Measurements from ENCODE around the gene RPS2.

The RPS2 gene

DNA sequence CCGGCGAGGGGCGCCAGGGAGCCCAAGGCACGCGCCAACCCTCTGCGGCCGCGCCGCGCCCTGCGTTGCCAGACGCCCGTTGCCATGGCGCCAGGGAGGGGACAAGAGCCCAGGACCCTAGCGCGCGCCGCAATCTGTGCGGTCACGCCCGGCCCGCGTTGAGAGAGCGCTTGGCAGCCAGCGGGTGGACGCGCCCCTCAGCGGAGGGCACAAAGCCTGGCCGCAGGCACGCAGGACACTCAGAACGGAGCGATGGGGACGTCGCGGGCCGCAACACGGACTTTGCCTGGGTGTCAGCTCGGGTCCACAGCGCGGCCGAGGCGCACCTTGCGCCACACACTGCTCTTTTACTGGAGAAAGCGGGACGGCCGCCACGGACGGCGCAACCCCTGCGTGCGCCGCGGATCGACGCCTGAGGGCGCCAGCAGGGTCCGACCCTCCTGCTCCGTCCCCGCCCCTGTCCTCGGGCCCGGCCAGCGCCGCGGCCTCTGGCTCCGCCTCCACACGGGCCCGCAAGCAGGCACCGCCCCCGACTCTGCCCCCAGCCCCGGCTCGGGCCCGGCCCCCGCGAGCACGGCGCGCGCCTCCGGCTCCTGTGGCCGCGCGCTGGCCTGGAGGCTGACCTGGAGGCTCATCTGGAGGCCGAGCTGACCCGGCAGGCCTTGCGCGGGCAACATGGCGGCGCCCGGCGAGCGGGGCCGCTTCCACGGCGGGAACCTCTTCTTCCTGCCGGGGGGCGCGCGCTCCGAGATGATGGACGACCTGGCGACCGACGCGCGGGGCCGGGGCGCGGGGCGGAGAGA lies 19.1 kb upstream of the RPS2 start, which contains the start of gene GFER (continued):
- TF ChIP-seq ZNF501 (tag by site-specific recombination; IDR thresholded peaks at IDR 0.05) (peak; percentile 90; the same call in 1 of the 2 replicates), BCL11B (tag by site-specific recombination; IDR thresholded peaks at IDR 0.05; ENCODE audit: low read depth) (peak; percentile 22; the same call in 1 of the 2 replicates), ZFHX2 (tag by site-specific recombination; conservative IDR thresholded peaks at IDR 0.05) (no peak), YY2 (tag by site-specific recombination; IDR thresholded peaks at IDR 0.05) (peak; percentile 68)
- TF ChIP-seq, protein P1, sequence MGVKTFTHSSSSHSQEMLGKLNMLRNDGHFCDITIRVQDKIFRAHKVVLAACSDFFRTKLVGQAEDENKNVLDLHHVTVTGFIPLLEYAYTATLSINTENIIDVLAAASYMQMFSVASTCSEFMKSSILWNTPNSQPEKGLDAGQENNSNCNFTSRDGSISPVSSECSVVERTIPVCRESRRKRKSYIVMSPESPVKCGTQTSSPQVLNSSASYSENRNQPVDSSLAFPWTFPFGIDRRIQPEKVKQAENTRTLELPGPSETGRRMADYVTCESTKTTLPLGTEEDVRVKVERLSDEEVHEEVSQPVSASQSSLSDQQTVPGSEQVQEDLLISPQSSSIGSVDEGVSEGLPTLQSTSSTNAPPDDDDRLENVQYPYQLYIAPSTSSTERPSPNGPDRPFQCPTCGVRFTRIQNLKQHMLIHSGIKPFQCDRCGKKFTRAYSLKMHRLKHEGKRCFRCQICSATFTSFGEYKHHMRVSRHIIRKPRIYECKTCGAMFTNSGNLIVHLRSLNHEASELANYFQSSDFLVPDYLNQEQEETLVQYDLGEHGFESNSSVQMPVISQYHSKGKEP (tag by site-specific recombination; IDR thresholded peaks at IDR 0.05): peak; percentile 69

DNA sequence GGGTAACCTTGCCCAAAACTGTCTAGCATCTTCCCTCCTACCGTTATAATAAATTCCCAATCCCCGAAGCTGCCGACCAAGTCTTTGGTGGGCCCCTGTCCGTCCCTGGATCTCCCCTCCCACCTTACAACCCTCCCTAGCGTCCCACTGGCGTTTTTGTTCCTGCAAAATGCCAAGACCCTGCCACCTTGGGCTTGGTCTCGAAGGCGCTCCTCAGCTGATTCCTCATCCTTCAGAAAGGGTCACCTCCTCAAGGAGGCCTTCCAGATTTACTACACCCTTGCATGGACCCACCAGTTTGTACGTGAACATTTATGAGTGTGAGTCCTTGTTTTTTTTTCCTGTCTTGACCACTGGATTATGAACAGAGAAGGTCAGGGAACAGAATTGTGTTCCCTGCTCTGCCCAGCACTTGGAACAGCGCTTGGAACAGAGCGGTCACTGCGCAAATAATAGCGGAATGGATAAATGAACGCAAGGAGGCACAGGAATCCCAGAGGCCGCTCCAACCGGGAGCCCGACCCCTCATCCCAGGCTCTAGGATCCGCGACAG lies 18.4 kb upstream of the RPS2 start:
- no peaks in the 10 kb centered on the region for H3K9me3 ChIP-seq (ENCODE audit: control insufficient read depth, insufficient read depth, low read depth, low read length)
- peaks cover 0 to 39% of the 10 kb centered on the region in 2 experiments; a peak in 1 of 3 replicates for H3K36me3 ChIP-seq (ENCODE audit: control insufficient read depth in 2 of 2, insufficient read depth in 1 of 2, low read length in 2 of 2)
- no peak for TF ChIP-seq ZIC2 (tag by site-specific recombination; IDR thresholded peaks at IDR 0.05)
- TF ChIP-seq, protein P2, sequence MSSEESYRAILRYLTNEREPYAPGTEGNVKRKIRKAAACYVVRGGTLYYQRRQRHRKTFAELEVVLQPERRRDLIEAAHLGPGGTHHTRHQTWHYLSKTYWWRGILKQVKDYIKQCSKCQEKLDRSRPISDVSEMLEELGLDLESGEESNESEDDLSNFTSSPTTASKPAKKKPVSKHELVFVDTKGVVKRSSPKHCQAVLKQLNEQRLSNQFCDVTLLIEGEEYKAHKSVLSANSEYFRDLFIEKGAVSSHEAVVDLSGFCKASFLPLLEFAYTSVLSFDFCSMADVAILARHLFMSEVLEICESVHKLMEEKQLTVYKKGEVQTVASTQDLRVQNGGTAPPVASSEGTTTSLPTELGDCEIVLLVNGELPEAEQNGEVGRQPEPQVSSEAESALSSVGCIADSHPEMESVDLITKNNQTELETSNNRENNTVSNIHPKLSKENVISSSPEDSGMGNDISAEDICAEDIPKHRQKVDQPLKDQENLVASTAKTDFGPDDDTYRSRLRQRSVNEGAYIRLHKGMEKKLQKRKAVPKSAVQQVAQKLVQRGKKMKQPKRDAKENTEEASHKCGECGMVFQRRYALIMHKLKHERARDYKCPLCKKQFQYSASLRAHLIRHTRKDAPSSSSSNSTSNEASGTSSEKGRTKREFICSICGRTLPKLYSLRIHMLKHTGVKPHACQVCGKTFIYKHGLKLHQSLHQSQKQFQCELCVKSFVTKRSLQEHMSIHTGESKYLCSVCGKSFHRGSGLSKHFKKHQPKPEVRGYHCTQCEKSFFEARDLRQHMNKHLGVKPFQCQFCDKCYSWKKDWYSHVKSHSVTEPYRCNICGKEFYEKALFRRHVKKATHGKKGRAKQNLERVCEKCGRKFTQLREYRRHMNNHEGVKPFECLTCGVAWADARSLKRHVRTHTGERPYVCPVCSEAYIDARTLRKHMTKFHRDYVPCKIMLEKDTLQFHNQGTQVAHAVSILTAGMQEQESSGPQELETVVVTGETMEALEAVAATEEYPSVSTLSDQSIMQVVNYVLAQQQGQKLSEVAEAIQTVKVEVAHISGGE (tag by site-specific recombination; conservative IDR thresholded peaks at IDR 0.05; ENCODE audit: low read depth): no peak
- TF ChIP-seq TRIM28 (IDR thresholded peaks at IDR 0.05; ENCODE audit: borderline replicate concordance, low read length): peak; percentile 79; the same call in 1 of the 2 replicates
- peak; percentile 53; the same call in 1 of the 2 replicates for TF ChIP-seq ZNF341 (tag by site-specific recombination; IDR thresholded peaks at IDR 0.05; ENCODE audit: low read depth)
- no peak for TF ChIP-seq ZNF133 (tag by site-specific recombination; IDR thresholded peaks at IDR 0.05)
- no peak for TF ChIP-seq ZNF785 (tag by site-specific recombination; IDR thresholded peaks at IDR 0.05)
- no peak for TF ChIP-seq ZNF501 (tag by site-specific recombination; IDR thresholded peaks at IDR 0.05)
- peak; percentile 88; the same call in 1 of the 2 replicates for TF ChIP-seq ZNF610 (tag by site-specific recombination; IDR thresholded peaks at IDR 0.05; ENCODE audit: borderline replicate concordance)
- TF ChIP-seq, protein P3, sequence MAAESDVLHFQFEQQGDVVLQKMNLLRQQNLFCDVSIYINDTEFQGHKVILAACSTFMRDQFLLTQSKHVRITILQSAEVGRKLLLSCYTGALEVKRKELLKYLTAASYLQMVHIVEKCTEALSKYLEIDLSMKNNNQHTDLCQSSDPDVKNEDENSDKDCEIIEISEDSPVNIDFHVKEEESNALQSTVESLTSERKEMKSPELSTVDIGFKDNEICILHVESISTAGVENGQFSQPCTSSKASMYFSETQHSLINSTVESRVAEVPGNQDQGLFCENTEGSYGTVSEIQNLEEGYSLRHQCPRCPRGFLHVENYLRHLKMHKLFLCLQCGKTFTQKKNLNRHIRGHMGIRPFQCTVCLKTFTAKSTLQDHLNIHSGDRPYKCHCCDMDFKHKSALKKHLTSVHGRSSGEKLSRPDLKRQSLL (tag by site-specific recombination; IDR thresholded peaks at IDR 0.05): peak; percentile 98
- TF ChIP-seq, protein P4, sequence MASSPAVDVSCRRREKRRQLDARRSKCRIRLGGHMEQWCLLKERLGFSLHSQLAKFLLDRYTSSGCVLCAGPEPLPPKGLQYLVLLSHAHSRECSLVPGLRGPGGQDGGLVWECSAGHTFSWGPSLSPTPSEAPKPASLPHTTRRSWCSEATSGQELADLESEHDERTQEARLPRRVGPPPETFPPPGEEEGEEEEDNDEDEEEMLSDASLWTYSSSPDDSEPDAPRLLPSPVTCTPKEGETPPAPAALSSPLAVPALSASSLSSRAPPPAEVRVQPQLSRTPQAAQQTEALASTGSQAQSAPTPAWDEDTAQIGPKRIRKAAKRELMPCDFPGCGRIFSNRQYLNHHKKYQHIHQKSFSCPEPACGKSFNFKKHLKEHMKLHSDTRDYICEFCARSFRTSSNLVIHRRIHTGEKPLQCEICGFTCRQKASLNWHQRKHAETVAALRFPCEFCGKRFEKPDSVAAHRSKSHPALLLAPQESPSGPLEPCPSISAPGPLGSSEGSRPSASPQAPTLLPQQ (tag by site-specific recombination; IDR thresholded peaks at IDR 0.05): peak; percentile 8; the same call in 1 of the 2 replicates
- peak; percentile 90; the same call in 1 of the 2 replicates for TF ChIP-seq IKZF3 (tag by site-specific recombination; IDR thresholded peaks at IDR 0.05)
- peak; percentile 62; the same call in 1 of the 2 replicates for TF ChIP-seq ZFP69B (tag by site-specific recombination; IDR thresholded peaks at IDR 0.05)
- TF ChIP-seq ZNF768 (tag by site-specific recombination; IDR thresholded peaks at IDR 0.05): peak; percentile 85; the same call in 1 of the 2 replicates
- peaks cover 7% of the 10 kb centered on the region; the same call in 1 of the 2 replicates for H3K4me1 ChIP-seq (ENCODE audit: control insufficient read depth, insufficient read depth, low read length)
- POLR2A ChIA-PET: interaction anchor here (0.6 to 10.1 kb wide), 5 partner anchors 11 to 172 kb away, joined by 5 to 76 read pairs (median 8); partner anchors contain the start of genes RPS2, TBL3 and TRAF7
- H3K4me3 ChIP-seq (ENCODE audit: low read depth, low read length): peak overlapping the region; percentile 53
- peak overlapping the region; percentile 83; the same call in 1 of the 2 replicates for H3K27ac ChIP-seq (ENCODE audit: extremely low read depth, low read depth, low read length)
- CTCF ChIA-PET: interaction anchor here (0.5 to 1.4 kb wide), 6 partner anchors 8 to 605 kb away, joined by 3 to 5 read pairs (median 3); partner anchors contain the start of gene FAHD1
